ENCODE measurements around the gene COL3A1. TPM values are rescaled to one million over a fixed set of nuclear protein-coding genes. Genes with fewer than 3 reads are reported as not detected.

The COL3A1 gene
- total and polyA plus RNA-seq, 2 donors (not counting 3 experiments of a cell fraction or from before 2014, with no cell fraction given), result 2.3 to 8.7 TPM

DNA sequence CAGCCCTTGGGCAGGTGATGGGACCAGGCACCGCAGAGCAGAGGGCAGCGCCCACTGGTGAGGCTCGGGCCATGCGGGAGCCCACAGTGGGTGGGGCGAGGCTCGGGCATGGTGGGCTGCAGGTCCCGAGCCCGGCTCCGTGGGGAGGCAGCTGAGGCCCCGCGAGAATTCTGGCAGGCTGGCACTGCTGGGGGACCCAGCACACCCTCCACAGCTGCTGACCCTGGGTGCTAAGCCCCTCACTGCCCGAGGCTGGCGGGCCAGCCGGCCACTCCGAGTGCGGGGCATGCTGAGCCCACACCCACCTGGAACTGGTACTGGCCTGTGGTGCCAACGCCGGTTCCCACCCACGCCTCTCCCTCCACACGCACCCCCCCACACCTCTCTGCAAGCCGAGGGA is 29.7 kb upstream of the COL3A1 start:
- Histone ChIP-seq H3K9ac (replicated peaks; ENCODE audit: extremely low read depth, insufficient read depth, low read length) (no peak overlapping the region), H3K79me2 (ENCODE audit: control insufficient read depth, insufficient read depth, low read length) (no peaks in the 10 kb centered on the region), H4K20me1 (replicated peaks; ENCODE audit: control insufficient read depth, extremely low read depth, insufficient read depth, low read length) (no peaks in the 10 kb centered on the region), H3K4me3 (replicated peaks in 1 of 3; ENCODE audit: insufficient read depth in 1 of 3, low read depth in 1 of 3, low read length in 3 of 3) (no peak overlapping the region), H3K27ac (ENCODE audit: insufficient read depth, low read depth, low read length) (no peak overlapping the region), H3K4me1 (ENCODE audit: control insufficient read depth, extremely low read depth, insufficient read depth, low read length) (peaks cover 5% of the 10 kb centered on the region), H3K9me1 (replicated peaks; ENCODE audit: control insufficient read depth, extremely low read depth, insufficient read depth, low read length) (no peaks in the 10 kb centered on the region), H3K4me2 (ENCODE audit: insufficient read depth, low read length) (no peak overlapping the region), H3K36me3 (ENCODE audit: control insufficient read depth in 2 of 2, extremely low read depth in 1 of 2, insufficient read depth in 2 of 2, low read length in 2 of 2) (no peaks in the 10 kb centered on the region), H2AFZ (ENCODE audit: low read depth, low read length) (no peak overlapping the region), H3K27me3 (ENCODE audit: control insufficient read depth in 2 of 2, insufficient read depth in 2 of 2, low read length in 2 of 2) (no peaks in the 10 kb centered on the region), H3K9me3 (replicated peaks; ENCODE audit: control insufficient read depth, insufficient read depth, low read length) (no peaks in the 10 kb centered on the region)
- no peak for FAIRE-seq
- ChIA-PET POLR2A (no interaction called here), CTCF (interaction anchor here (0.7 to 1.2 kb wide), 2 partner anchors 16 to 32 kb away, joined by 3 to 4 read pairs; no protein-coding TSS in a partner anchor)
- no peak for TF ChIP-seq FOS (IDR thresholded peaks at IDR 0.05; ENCODE audit: borderline replicate concordance, insufficient read depth, low read length)
- TF ChIP-seq, protein P1, sequence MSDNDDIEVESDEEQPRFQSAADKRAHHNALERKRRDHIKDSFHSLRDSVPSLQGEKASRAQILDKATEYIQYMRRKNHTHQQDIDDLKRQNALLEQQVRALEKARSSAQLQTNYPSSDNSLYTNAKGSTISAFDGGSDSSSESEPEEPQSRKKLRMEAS (IDR thresholded peaks at IDR 0.05; ENCODE audit: insufficient read depth, insufficient read length), result no peak
- no peak for TF ChIP-seq MYC (IDR thresholded peaks at IDR 0.05; ENCODE audit: low read depth, low read length)
- TF ChIP-seq JUN (IDR thresholded peaks at IDR 0.05; ENCODE audit: borderline replicate concordance, insufficient read depth, insufficient read length, low read depth), result no peak
- no peak for TF ChIP-seq POLR2A (IDR thresholded peaks at IDR 0.05; ENCODE audit: low read depth, low read length)
- TF ChIP-seq GATA2 (IDR thresholded peaks at IDR 0.05; ENCODE audit: insufficient read depth, insufficient read length, low read depth, low read length), result no peak
- TF ChIP-seq, protein P2, sequence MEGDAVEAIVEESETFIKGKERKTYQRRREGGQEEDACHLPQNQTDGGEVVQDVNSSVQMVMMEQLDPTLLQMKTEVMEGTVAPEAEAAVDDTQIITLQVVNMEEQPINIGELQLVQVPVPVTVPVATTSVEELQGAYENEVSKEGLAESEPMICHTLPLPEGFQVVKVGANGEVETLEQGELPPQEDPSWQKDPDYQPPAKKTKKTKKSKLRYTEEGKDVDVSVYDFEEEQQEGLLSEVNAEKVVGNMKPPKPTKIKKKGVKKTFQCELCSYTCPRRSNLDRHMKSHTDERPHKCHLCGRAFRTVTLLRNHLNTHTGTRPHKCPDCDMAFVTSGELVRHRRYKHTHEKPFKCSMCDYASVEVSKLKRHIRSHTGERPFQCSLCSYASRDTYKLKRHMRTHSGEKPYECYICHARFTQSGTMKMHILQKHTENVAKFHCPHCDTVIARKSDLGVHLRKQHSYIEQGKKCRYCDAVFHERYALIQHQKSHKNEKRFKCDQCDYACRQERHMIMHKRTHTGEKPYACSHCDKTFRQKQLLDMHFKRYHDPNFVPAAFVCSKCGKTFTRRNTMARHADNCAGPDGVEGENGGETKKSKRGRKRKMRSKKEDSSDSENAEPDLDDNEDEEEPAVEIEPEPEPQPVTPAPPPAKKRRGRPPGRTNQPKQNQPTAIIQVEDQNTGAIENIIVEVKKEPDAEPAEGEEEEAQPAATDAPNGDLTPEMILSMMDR (IDR thresholded peaks at IDR 0.05; ENCODE audit: extremely low read depth in 1 of 2, insufficient read depth in 1 of 2, low read depth in 1 of 2, low read length in 2 of 2), result no peak
- TF ChIP-seq EZH2 (IDR thresholded peaks at IDR 0.05; ENCODE audit: borderline replicate concordance, low read depth, low read length, severe bottlenecking), result no peak
- TF ChIP-seq POLR2AphosphoS5 (IDR thresholded peaks at IDR 0.05; ENCODE audit: insufficient read depth, low read depth, low read length), result no peak
- BruUV-seq (replicated peaks), result no TSS peak
- dilution Hi-C loops (cut with MboI; ENCODE audit: extremely low pct_ligation_motif_present, low sequenced_read_pairs), result no loop called here
- DNase-seq (ENCODE audit: low read depth, low spot score), result no peak
- intact Hi-C loops (cut with micrococcal nuclease), result no loop called here

Measured in endothelial cell of umbilical vein (primary cell).